HUES48 (cell line): Measurements from ENCODE around the gene H6PD.

Experiments used
- H3K27ac ChIP-seq: one replicate; pipeline ENCODE4 v1.7.0; 2013; ENCODE audit warnings: low read depth, low read length, inconsistent platforms
- H3K27me3 ChIP-seq: 2 replicates; pipeline ENCODE4 v1.6.1; 2013; ENCODE audit warnings: mild to moderate bottlenecking, low read length; ENCODE audit not compliant: control insufficient read depth, insufficient read depth
- H3K36me3 ChIP-seq: 2 replicates; pipeline ENCODE4 v1.6.1; 2013; ENCODE audit warnings: low read length; ENCODE audit not compliant: control insufficient read depth, insufficient read depth
- H3K4me1 ChIP-seq: 2 replicates; pipeline ENCODE4 v1.6.1; 2013; ENCODE audit warnings: mild to moderate bottlenecking, low read length; ENCODE audit not compliant: control insufficient read depth, insufficient read depth
- H3K4me3 ChIP-seq: 2 replicates; pipeline ENCODE4 v1.5.1; 2013; ENCODE audit warnings: mild to moderate bottlenecking, low read depth, low read length
- H3K9ac ChIP-seq: 2 replicates; pipeline ENCODE4 v1.6.1; 2013; ENCODE audit warnings: mild to moderate bottlenecking, low read depth, low read length, moderate library complexity
- H3K9me3 ChIP-seq: 2 replicates; pipeline ENCODE4 v1.6.1; 2013; ENCODE audit warnings: low read length; ENCODE audit not compliant: control insufficient read depth, insufficient read depth

The H6PD gene, protein sequence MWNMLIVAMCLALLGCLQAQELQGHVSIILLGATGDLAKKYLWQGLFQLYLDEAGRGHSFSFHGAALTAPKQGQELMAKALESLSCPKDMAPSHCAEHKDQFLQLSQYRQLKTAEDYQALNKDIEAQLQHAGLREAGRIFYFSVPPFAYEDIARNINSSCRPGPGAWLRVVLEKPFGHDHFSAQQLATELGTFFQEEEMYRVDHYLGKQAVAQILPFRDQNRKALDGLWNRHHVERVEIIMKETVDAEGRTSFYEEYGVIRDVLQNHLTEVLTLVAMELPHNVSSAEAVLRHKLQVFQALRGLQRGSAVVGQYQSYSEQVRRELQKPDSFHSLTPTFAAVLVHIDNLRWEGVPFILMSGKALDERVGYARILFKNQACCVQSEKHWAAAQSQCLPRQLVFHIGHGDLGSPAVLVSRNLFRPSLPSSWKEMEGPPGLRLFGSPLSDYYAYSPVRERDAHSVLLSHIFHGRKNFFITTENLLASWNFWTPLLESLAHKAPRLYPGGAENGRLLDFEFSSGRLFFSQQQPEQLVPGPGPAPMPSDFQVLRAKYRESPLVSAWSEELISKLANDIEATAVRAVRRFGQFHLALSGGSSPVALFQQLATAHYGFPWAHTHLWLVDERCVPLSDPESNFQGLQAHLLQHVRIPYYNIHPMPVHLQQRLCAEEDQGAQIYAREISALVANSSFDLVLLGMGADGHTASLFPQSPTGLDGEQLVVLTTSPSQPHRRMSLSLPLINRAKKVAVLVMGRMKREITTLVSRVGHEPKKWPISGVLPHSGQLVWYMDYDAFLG

DNA sequence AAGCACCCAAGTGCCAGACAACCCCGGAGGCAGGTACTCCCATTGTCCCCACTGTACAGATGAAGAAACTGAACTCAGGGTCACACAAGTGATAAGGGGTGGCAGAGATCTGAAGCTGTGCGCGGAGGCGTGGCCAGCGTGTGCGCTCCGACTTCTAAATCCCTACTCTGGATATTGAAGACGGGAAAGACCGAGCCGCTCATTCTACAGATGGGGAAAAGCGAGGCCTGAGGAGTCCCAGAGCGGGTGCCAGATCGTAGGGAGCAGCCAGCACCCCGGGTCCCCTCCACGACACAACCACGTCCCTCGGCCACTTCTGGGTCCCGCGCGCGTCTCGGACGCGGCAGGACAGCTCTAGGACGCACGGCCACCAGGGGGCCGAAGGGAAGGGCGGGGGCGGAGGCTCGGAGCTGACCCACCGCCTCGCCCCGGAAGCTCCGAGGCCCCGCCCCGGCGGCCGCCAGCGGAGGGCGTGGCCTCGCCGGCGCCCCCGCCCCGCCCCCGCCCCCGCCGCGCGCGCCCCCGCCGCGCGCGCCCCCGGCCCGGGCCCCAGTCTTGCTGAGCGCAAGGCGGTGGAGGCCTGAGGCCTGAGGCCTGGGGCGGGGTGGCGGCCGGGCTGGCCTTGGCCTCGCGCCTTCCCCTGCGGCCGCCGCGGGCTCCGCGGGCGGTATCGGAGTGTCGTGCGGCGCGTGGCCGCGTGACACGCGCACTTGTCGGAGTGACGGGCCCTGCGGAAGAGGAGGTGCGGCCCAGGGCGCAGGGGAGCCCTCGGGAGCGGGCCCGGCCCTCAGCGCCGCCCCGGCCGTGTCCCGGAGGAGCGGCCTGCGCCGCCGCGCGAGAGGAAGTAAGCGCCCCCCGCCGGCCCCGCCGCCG lies at the start of gene H6PD:
H6PD (plus strand) TSS at position 552 of the 873 bp plus-strand sequence. CDS start 10,161 bp downstream, outside the sequence.
- H3K4me1 ChIP-seq = peaks cover 12% of the 10 kb centered on the region
- H3K4me3 ChIP-seq = peak within 1 kb of the TSS; percentile 89
- no peaks in the 10 kb centered on the region for H3K9me3 ChIP-seq
- H3K9ac ChIP-seq = peak within 1 kb of the TSS; percentile 91
- peak within 1 kb of the TSS; percentile 88 for H3K27ac ChIP-seq
- no peaks in the 10 kb centered on the region for H3K27me3 ChIP-seq
- H3K36me3 ChIP-seq = no peaks in the 10 kb centered on the region

DNA sequence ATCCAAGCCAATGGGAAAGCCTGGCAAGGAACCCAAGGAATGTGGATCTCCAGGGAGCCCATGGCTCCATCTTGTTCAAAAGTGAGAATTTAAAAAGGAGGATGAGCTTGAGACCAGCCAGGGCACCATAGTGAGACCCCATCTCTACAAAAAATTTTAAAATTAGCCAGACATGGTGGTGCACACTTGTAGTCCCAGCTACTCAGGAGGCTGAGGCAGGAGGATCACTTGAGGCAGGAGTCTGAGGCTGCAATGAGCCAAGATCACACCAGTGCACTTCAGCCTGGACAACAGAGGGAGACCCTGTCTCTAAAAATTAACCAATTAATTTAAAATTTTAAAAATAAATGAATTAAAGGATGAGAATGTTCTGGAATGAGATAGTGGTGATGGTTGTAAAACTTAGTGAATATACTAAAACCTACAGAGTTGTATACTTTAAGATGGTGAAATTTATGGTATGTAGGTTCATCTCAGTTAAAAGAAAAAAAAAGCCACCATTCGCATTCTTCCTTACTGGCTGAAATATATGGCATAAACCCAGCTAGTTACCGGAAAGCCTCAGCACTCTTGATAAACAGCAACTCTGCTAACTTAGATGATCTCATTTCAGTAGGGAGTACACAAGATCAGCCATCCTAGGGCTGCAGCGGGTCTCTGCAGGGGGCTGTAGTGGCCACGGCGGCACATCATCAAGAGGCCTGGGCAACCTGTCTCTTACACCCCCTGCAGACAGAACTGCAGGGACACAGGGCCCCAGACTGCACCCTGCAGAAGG lies 48.3 kb upstream of the H6PD start:
- Histone ChIP-seq H3K27me3 (peaks cover 34% of the 10 kb centered on the region), H3K27ac (no peak overlapping the region), H3K36me3 (peaks cover 5% of the 10 kb centered on the region; the same call in 1 of the 2 replicates), H3K4me1 (peaks cover 6% of the 10 kb centered on the region), H3K4me3 (no peak overlapping the region), H3K9ac (no peak overlapping the region), H3K9me3 (no peaks in the 10 kb centered on the region)

DNA sequence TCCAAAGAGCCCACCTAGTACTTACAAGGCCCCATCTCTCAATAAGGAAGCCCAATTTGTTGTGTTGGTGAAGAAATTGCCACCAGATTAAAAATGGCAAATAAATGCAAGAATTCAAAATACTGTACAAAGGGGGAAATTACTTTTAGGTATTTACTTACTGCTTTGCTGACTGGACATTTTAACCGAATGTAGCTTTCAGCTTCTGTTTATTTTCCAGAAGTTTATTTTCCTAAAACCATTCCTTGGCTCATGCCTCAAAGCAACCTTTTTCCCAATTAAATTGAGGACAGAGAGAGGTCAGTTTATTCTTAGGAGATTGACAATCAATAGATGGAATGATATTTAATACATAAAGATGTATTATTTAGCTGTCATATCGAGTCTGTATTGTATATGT lies 47.6 kb upstream of the H6PD start:
- no peak overlapping the region for H3K4me3 ChIP-seq
- peaks cover 5% of the 10 kb centered on the region; the same call in 1 of the 2 replicates for H3K36me3 ChIP-seq
- no peaks in the 10 kb centered on the region for H3K9me3 ChIP-seq
- H3K4me1 ChIP-seq = peaks cover 6% of the 10 kb centered on the region
- H3K27ac ChIP-seq = no peak overlapping the region
- H3K9ac ChIP-seq = no peak overlapping the region
- peaks cover 27% of the 10 kb centered on the region for H3K27me3 ChIP-seq

DNA sequence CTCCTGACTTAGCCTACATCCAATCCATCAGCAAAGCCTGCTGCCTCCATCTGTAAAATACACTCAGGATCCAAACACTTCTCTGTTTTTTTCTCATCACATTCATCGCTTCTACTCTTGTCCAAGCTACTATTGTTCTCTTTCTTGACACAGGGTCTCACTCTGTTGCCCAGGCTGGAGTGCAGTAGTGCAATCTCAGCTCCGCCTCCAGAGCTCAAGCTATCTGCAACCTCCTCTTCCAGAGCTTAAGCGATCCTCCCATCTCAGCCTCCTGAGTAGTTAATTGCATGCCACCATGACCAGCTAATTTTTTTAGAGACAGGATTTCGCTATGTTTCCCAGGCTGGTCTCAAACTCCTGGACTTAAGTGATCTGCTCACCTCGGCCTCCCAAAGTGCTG lies 44.3 kb upstream of the H6PD start:
- H3K27ac ChIP-seq = no peak overlapping the region
- no peaks in the 10 kb centered on the region; the same call in 1 of the 2 replicates for H3K4me1 ChIP-seq
- H3K9ac ChIP-seq = no peak overlapping the region
- no peaks in the 10 kb centered on the region for H3K27me3 ChIP-seq
- H3K9me3 ChIP-seq = no peaks in the 10 kb centered on the region
- no peak overlapping the region for H3K4me3 ChIP-seq
- H3K36me3 ChIP-seq = no peaks in the 10 kb centered on the region

DNA sequence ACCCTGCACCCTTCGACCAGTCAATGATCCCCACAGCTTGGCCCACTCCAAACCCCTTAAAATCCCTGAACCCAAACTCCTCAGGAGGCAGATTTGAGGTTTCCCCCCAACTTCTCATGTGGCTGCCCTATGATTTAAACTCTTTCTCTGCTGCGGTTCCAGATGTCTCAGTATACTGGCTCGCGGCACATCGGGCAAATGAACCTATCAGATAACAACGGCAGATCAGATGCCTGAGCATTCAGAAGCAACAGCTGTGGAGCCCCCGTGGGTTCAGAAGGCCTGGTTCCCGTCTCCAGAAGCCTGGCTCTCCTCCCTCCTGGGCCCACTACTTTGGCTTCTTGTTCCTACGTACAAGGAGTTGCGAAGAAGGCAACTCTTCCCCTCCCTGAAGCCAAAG lies 43.3 kb upstream of the H6PD start:
- Histone ChIP-seq H3K36me3 (no peaks in the 10 kb centered on the region), H3K4me1 (no peaks in the 10 kb centered on the region; the same call in 1 of the 2 replicates), H3K4me3 (no peak overlapping the region), H3K27ac (no peak overlapping the region), H3K27me3 (no peaks in the 10 kb centered on the region), H3K9me3 (no peaks in the 10 kb centered on the region), H3K9ac (no peak overlapping the region)

DNA sequence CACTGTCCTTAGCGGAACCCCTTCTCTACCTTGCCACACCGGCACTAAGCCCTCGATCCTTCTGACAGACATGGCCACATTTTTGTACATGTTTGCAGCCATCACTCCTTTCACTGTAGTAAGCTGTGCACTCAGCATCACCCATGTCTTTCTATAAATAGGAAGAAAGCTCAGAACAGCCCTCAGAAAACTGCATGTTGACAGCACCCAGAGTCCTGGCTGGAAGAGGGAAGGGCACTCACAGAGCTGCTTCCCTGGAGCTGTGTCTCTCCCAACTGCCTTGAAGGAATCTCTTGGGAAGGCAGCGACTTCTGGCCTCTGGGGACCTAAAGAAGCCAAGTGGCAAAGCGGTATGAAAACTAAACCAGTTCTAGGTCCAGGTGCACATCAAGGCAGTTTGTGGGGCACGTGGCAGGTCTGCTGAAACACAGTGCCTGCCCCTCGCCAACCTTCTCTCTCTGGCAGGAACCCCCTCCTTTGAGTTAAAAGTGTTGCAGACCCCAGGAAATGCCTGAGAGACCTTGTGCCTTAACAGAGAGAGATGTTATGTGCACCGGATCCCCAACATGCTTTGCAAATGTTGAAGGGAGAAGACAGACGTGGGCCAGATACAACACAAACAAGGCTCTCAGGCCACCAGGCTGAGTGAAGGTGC lies 41.9 kb upstream of the H6PD start:
- Histone ChIP-seq H3K9me3 (no peaks in the 10 kb centered on the region), H3K27ac (no peak overlapping the region), H3K36me3 (no peaks in the 10 kb centered on the region), H3K4me1 (no peaks in the 10 kb centered on the region; the same call in 1 of the 2 replicates), H3K4me3 (no peak overlapping the region), H3K27me3 (peaks cover 12% of the 10 kb centered on the region), H3K9ac (no peak overlapping the region)

DNA sequence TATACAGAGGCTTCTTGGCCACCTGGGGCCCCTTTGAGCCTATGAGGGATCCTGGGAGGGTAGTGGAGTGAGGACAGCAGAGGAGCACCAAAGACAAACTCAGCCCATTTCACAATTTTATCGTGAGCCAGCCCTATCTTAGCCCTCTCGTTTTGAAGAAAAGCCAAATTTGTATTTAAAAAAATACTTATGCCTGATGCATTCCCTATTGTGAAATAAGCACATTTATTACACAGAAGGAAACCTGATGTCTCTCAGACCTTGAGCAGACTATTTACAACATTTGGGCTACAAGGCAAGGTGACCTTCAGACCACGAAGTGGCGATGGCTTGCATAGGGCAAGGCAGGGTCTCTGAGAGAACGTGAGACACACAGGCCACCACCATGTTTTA lies 41.3 kb upstream of the H6PD start:
- Histone ChIP-seq H3K27me3 (peaks cover 17% of the 10 kb centered on the region), H3K4me3 (no peak overlapping the region), H3K9me3 (no peaks in the 10 kb centered on the region), H3K9ac (no peak overlapping the region), H3K4me1 (no peaks in the 10 kb centered on the region; the same call in 1 of the 2 replicates), H3K27ac (no peak overlapping the region), H3K36me3 (no peaks in the 10 kb centered on the region)

DNA sequence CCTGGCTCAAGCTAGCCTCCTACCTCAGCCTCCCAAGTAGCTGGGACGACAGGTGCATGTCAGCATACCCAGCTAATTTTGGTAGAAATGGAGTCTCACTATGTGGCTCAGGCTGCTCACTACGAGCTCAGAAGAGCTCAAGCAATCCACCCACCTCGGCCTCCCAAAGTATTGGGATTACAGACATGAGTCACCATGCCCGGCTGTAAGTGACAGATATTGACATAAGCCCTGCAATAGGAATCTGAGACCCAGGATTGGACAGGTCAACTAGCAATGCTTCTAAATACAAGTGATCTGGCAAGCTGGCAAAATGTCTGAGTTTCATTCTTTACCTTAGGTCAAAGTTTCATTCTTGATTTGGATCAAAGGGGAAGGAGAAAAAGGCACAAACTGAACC lies 40.5 kb upstream of the H6PD start:
- no peaks in the 10 kb centered on the region; the same call in 1 of the 2 replicates for H3K4me1 ChIP-seq
- no peaks in the 10 kb centered on the region for H3K36me3 ChIP-seq
- no peak overlapping the region for H3K9ac ChIP-seq
- H3K27me3 ChIP-seq = peaks cover 24% of the 10 kb centered on the region
- H3K9me3 ChIP-seq = no peaks in the 10 kb centered on the region
- H3K4me3 ChIP-seq = no peak overlapping the region
- no peak overlapping the region for H3K27ac ChIP-seq

DNA sequence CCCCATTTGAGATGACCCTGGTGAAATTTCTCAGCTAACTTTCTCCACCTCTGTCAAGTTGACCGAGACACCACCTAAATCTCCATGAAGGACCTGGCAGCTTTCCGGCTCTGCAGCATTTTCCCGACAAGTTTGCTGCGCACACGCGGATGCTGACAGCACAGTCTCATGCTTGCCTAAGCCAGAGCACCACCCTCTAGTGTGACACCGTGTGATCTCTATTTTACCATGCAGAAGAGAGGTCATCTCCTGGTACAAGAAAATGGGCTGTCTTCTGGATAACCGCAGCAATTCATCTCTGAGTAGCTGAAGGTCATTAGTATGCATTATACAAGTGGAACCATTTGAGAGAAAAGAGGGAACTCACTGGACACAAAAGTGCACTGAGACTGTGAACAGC lies 38.9 kb upstream of the H6PD start:
- H3K9ac ChIP-seq = no peak overlapping the region
- no peaks in the 10 kb centered on the region for H3K36me3 ChIP-seq
- peaks cover 40% of the 10 kb centered on the region for H3K27me3 ChIP-seq
- H3K4me3 ChIP-seq = no peak overlapping the region
- H3K9me3 ChIP-seq = no peaks in the 10 kb centered on the region
- H3K27ac ChIP-seq = no peak overlapping the region
- H3K4me1 ChIP-seq = no peaks in the 10 kb centered on the region
